ENCODE results near the gene WNT7A. TPM values are rescaled to one million over a fixed set of nuclear protein-coding genes. Genes with fewer than 3 reads are reported as not detected.

The WNT7A gene
- total RNA-seq, 1 donor from 2014 or later: not detected

- H3K4me3 Mint-ChIP-seq (ENCODE audit: unreplicated experiment): no peak overlapping the region
- H3K36me3 Mint-ChIP-seq (ENCODE audit: unreplicated experiment): peaks cover 1% of the 10 kb centered on the region
- TF ChIP-seq CTCF (IDR thresholded peaks at IDR 0.05): no peak
- no peak for DNase-seq (ENCODE audit: extremely low spot score, unreplicated experiment)
- H3K27ac Mint-ChIP-seq (ENCODE audit: unreplicated experiment): no peak overlapping the region
- H3K9me3 Mint-ChIP-seq (ENCODE audit: unreplicated experiment): peaks cover 13% of the 10 kb centered on the region
- no peaks in the 10 kb centered on the region for H3K27me3 Mint-ChIP-seq (ENCODE audit: unreplicated experiment)
- no peaks in the 10 kb centered on the region for H3K4me1 Mint-ChIP-seq (ENCODE audit: unreplicated experiment)
Measured at GRCh38 chr3:13808550-13808949, 71.3 kb downstream of the WNT7A start.

GRCh38 chr3:13801361-13802204, 78.3 kb downstream of the WNT7A start:
- H3K9me3 Mint-ChIP-seq (ENCODE audit: unreplicated experiment): peaks cover 6% of the 10 kb centered on the region
- H3K27ac Mint-ChIP-seq (ENCODE audit: unreplicated experiment): no peak overlapping the region
- no peaks in the 10 kb centered on the region for H3K36me3 Mint-ChIP-seq (ENCODE audit: unreplicated experiment)
- no peak for TF ChIP-seq CTCF (IDR thresholded peaks at IDR 0.05)
- DNase-seq (ENCODE audit: extremely low spot score, unreplicated experiment): no peak
- H3K4me3 Mint-ChIP-seq (ENCODE audit: unreplicated experiment): no peak overlapping the region
- no peaks in the 10 kb centered on the region for H3K27me3 Mint-ChIP-seq (ENCODE audit: unreplicated experiment)
- H3K4me1 Mint-ChIP-seq (ENCODE audit: unreplicated experiment): no peaks in the 10 kb centered on the region

GRCh38 chr3:13800064-13800463, 79.8 kb downstream of the WNT7A start:
- H3K9me3 Mint-ChIP-seq (ENCODE audit: unreplicated experiment): no peaks in the 10 kb centered on the region
- no peaks in the 10 kb centered on the region for H3K36me3 Mint-ChIP-seq (ENCODE audit: unreplicated experiment)
- no peaks in the 10 kb centered on the region for H3K4me1 Mint-ChIP-seq (ENCODE audit: unreplicated experiment)
- no peak for TF ChIP-seq CTCF (IDR thresholded peaks at IDR 0.05)
- no peak for DNase-seq (ENCODE audit: extremely low spot score, unreplicated experiment)
- no peak overlapping the region for H3K27ac Mint-ChIP-seq (ENCODE audit: unreplicated experiment)
- no peak overlapping the region for H3K4me3 Mint-ChIP-seq (ENCODE audit: unreplicated experiment)
- no peaks in the 10 kb centered on the region for H3K27me3 Mint-ChIP-seq (ENCODE audit: unreplicated experiment)

GRCh38 chr3:13798401-13798800, 81.5 kb downstream of the WNT7A start:
- no peak for DNase-seq (ENCODE audit: extremely low spot score, unreplicated experiment)
- no peak overlapping the region for H3K27ac Mint-ChIP-seq (ENCODE audit: unreplicated experiment)
- TF ChIP-seq CTCF (IDR thresholded peaks at IDR 0.05): no peak
- no peaks in the 10 kb centered on the region for H3K9me3 Mint-ChIP-seq (ENCODE audit: unreplicated experiment)
- no peaks in the 10 kb centered on the region for H3K36me3 Mint-ChIP-seq (ENCODE audit: unreplicated experiment)
- H3K27me3 Mint-ChIP-seq (ENCODE audit: unreplicated experiment): no peaks in the 10 kb centered on the region
- no peaks in the 10 kb centered on the region for H3K4me1 Mint-ChIP-seq (ENCODE audit: unreplicated experiment)
- H3K4me3 Mint-ChIP-seq (ENCODE audit: unreplicated experiment): no peak overlapping the region

GRCh38 chr3:13796701-13797460, 83.0 kb downstream of the WNT7A start:
- no peak for TF ChIP-seq CTCF (IDR thresholded peaks at IDR 0.05)
- DNase-seq (ENCODE audit: extremely low spot score, unreplicated experiment): no peak
- no peaks in the 10 kb centered on the region for H3K36me3 Mint-ChIP-seq (ENCODE audit: unreplicated experiment)
- H3K9me3 Mint-ChIP-seq (ENCODE audit: unreplicated experiment): no peaks in the 10 kb centered on the region
- no peaks in the 10 kb centered on the region for H3K27me3 Mint-ChIP-seq (ENCODE audit: unreplicated experiment)
- no peaks in the 10 kb centered on the region for H3K4me1 Mint-ChIP-seq (ENCODE audit: unreplicated experiment)
- H3K4me3 Mint-ChIP-seq (ENCODE audit: unreplicated experiment): no peak overlapping the region
- no peak overlapping the region for H3K27ac Mint-ChIP-seq (ENCODE audit: unreplicated experiment)
